Daoy (cell line): ENCODE measurements around the gene RHOBTB1. TPM values are rescaled to one million over a fixed set of nuclear protein-coding genes. Genes with fewer than 3 reads are reported as not detected.
"Not testable (repeated sequence)": the region's sequence is repeated elsewhere in the genome, so short reads cannot be mapped to it uniquely, and the experiment has no call there.

Source experiments
- DNase-seq: peaks from one replicate; pipeline ENCODE4 v3.0.0-alpha.2; 2015; ENCODE audit warnings: low read depth
- total RNA-seq: library from RNA; depleted of rRNA; stranded (reverse); fragments of >200 nt; shearing (Covaris generic); gene quantifications from 2 replicates; pipeline ENCODE4 v1.2.3, GENCODE V29; 2014

Gene RHOBTB1
- total RNA-seq, 1 experiment from 2014 or later = 4.2 TPM

DNA sequence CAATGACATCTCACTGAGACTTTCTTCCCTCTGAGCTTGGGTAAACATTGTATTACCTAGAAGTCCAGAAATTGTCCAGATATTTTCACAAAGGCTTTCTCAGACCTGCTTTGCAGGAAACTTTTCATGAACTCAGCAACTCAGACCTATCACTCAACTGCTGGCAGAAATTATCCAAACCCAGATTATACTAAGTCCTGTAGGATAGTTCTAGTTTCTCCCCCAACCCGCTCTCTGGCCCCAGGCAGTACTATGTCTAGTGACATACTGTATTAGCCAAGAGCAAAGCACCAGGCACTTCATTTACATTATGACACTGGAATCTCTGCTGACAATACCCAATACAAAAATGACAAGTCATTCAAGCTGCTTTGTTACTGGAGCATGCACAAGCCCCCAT, 75.0 kb downstream of the RHOBTB1 start:
- no peak for DNase-seq

DNA sequence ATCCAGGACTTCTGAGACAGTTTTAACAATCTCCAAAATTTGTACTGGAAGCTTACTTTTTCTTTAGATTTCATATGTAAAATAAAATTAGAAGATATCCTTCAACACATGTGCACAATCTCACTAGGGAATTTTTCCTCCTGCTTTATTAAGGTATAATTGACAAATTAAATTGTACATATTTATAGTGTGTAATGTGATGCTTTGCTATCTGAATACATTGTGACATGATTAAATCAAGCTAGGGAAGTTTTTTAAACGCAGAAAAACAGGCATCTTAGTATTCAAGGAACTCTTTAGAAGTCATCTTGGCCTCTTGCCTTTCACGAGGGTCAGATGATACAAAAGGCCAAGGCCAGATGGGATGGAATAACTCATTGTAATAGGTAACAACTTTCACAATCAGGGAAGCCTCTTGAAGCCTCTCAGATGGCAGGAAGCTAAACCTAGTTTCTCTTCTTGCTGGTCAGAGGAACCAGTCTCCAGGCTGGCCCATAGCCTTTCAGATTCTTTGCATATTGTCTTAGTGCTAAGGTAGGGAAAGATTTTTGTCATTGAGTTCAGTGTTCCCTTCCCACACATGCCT, 78.7 kb downstream of the RHOBTB1 start:
- no peak for DNase-seq

DNA sequence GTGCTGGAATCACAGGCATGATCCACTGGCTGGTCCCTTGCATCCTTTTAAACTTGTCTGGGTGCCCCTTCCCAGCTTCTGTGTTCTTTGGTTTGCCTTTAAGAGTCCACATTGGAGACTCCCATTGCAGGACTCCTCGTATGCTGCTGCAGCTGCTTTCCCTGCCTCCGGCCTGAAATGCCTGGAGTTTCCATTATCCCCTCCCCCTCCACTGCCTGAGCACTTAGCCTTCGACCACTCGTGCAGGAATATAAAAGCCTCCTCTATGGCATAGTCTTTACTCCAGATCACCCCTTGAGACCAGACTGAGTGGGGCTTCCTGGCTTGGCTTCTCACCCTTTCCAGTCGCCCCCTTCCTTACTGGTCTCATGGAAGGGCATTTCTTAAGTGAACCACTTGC, 80.2 kb downstream of the RHOBTB1 start:
- DNase-seq = no peak

DNA sequence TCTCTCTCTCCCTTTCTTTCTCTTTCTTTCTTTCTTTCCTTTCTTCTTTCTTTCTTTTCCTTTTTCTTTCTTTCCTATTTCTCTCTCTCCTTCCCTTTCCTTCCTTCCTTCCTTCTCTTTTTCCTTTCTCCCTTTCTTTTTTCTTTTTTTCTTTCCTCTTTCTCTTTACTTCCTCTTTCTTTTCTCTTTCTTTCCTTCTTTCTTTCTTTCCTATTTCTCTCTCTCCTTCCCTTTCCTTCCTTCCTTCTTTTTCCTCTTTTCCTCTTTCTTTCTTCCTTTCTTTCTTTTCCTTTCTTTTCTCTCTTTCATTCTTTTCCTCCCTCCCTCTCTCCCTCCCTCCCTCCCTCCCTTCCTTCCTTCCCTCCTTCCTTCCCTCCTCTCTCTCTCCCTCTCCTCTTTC, 81.5 kb downstream of the RHOBTB1 start:
- no peak for DNase-seq

DNA sequence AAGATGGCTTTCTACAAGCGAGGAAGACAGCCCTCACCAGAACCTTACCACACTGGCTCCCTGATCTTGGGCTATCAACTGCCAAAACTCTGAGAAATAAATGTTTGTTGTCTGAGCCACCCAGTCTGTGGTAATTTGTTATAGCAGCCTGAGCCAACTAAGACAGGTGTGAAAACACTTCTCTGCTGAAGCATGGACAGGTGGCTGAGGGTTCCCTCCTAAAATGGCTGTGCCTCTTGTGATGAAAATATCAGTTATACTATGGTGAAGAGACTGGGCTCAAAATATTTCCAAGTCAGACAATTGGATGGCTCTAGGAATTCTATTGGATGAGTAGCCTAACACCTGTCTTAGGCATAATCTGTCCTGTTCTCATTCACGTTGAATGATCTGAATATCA, 87.6 kb downstream of the RHOBTB1 start:
- DNase-seq = no peak

DNA sequence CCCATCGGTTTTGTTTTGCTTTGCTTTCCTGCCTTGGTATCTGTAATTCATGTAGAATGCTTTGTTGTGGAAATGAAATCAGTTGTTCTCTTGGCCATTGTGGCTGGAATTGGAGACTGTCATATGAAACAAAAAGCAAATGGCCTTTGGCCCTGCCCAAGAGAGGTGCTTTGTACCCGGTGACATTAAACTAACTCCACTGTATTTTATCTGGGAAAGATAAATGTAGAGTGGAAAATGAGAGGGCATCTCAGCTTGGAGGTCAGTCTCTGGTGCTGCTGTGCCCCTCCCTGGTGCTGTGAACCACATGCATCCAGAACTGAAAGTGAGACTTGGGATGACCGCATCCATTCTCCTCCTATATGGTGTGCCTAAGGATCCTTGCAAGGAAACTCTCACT, 90.3 kb downstream of the RHOBTB1 start:
- DNase-seq = no peak

DNA sequence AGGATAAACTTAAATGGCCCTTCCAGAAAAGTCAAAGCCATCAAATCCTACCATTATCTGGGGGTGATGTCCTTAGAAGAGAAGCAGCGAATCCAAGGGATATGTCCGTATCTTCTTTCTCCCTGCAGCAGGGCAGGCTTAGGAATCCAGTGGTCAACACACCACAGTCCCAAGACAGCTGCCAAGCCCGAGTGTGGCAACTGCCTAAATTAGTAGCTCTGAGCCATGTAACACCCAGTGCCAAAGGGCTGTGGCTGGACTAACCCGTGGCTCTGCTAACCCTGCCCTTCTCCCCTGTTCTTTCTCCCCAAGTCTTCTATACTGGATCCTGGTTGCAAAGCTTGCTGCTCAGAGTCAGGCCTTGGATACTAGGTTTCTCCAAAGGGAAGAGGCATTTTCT, 90.9 kb downstream of the RHOBTB1 start:
- DNase-seq = no peak

DNA sequence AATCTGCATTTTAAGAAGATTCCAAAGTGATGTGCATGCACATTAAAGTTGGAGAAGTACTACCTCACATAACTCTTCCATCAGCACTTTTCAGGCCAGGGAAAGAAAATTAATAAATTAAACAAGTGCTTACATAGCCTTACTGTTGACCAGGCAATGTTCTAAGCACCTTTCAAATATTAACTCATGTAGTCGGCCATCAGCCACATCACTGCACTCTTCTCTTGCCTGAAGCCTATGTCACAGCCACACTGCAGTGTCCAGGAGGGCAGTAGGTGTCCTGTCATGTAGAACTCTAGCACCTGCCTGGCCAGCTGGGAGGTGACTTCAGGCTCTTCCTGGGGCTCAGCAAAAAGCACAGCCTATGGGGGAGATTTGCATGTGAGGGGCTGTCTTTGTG, 94.2 kb downstream of the RHOBTB1 start:
- no peak for DNase-seq

DNA sequence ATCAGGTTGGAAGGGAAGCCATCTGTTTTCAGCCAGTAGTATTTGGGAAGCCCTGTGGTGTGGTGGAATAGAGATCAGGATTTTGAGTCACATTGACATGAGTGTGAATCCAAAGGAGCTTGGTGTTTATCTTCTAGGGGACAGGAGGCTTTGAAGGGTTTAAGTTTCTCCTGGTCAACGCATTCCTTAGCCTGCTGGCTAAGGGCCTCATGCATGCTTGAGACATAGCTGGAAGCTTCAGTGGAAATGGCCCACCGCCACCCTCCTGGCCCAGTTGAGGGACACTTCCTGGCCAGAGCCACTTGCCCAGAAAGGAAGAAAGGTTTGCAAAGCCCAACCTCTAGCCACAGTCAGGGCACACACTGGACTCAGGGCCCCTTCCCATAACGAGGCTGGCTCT, 94.8 kb downstream of the RHOBTB1 start:
- DNase-seq = no peak

DNA sequence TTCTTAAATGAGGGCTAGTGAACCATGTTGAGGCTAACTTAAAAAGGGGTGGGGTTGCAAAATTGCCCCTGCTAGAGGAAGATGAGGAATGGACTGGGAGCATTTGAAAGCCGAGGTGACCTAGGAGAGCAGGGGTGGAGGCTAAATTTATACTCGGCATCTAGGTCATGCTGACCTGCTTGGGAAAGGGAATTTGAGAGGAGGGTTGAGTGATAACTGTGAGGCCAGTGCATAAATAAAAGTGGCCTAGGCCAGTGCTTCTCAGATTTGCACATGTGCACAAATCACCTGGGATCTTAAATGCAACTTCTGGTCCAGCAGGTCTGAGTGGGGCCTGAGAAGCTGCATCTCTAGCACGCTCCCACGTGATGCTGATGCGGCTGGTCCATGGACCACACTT, 95.3 kb downstream of the RHOBTB1 start:
- DNase-seq = no peak

DNA sequence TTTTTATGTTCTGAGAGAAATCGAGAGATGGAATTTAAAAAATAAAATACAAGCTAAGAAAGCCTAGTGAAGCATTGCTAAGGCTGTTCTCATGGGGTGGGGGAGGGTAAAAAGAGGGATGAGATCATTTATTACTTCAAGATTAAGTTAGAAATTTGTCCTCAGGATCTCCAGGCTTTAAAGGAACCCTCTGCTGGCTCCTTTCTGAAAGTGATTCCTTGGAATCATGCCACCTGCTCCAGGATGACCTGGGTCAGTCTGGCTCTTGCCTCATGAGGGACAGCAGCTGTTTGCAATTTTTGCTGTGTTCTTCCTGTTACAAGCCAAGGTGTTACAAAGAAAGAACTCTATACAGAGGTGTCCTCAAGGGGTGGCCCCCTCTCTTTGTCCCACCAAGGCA, 95.9 kb downstream of the RHOBTB1 start:
- DNase-seq = no peak

DNA sequence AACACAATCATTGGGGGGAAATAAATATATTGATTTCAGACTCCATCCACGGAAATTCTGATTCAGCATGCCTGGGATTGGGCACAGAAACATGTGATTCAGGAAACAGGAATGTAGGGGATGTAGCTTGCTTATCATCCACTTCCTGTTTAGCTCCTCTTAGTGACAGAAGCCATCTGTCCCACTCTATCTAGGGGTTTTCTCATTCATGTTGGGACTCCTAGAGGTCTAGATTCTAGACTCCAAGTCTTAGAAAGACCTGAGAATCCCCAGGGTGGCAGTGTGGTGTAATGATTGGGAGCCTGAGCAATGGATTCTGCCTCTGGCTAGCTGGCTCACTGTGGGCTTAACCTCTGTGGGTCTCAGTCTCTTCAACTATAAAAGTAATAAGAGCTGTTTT, 97.8 kb downstream of the RHOBTB1 start:
- peak; percentile 16 for DNase-seq

DNA sequence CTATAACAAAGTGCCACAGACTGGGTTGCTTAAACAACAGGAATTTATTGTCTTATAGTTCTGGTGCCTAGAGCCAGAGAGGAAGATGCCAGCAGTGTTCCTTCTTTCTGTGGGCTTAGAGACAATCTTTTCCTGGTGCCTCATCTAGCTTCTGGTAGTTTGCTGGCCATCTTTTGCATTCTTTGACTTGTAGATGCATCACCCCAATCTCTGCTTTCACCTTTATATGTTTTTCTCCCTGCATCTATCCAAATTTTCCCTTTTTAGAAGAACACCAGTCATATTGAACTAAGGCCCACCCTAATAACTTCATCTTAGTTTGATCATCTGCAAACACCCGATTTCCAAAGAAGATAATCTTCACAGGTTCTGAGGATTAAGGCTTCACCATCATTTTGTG, 98.9 kb downstream of the RHOBTB1 start:
- DNase-seq = no peak

DNA sequence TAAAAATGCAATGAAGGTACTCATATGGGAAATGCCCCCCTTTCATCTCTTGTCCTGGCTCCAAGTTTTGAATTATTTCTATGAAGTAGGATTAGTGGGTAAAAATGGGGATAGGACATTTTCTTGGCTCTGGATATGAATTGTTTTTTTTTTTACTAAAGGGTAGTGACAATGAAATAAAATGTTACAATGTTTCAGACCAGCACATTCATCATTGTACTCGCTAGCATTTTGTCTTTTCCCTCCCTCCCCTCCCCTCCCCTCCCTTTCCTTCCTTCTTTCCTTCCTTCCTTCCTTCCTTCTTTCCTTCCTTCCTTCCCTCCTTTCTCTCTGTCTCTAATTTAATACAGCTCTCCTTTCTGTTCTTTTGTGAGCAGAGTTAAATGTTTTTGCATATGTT, 101.3 kb downstream of the RHOBTB1 start:
- no peak for DNase-seq

DNA sequence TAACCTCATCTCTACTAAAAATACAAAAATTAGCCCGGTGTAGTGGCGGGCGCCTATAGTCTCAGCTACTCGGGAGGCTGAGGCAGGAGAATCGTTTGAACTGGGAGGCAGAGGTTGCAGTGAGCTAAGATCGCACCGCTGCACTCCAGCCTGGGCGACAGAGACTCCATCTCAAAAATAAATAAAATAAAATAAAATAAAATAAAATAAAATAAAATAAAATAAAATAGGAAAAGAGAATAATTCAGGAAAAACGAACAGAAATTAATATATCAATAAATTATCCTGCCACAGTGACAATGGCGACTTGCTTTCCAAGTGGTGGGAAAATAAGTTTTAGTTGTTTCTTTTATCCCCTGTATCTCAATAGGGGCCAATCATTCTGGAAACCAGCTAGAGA, 102.8 kb downstream of the RHOBTB1 start:
- DNase-seq = not testable (repeated sequence)

DNA sequence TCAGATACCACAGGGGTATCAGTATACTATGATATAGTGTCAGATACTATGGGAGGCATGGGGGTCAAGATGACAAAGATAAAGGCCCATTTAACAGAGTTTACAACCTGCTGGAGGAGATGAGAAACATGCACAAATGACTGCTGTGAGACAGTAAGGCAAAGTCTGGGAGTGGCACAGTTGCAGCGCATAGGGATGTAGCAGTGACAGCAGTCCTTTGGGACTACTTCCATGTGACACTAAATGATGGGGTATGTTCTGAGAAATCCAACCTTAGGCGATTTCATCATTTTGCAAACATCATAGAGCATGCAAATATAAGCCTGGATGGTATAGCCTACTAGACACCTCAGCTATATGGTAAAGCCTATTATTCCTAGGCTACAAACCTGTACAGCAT, 108.9 kb downstream of the RHOBTB1 start:
- no peak for DNase-seq

DNA sequence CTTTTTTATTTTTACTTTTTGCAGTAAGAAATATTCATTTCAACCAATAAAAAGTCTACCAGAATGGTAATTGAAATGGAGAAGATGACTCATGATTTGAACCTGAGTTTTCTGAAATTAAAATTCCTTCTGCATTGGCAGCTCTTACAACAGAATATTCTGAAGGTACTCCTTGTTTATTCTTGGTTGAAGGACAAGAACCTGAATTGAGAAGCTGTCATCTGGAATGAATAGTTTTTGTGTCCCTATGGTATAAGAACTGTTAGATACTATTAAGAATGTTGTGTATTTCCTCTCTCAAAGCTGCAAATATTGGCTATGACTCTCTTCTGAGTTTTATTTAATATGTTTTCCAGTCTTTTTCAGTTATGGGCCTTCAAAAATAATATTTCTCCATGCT, 109.6 kb downstream of the RHOBTB1 start:
- DNase-seq = no peak

DNA sequence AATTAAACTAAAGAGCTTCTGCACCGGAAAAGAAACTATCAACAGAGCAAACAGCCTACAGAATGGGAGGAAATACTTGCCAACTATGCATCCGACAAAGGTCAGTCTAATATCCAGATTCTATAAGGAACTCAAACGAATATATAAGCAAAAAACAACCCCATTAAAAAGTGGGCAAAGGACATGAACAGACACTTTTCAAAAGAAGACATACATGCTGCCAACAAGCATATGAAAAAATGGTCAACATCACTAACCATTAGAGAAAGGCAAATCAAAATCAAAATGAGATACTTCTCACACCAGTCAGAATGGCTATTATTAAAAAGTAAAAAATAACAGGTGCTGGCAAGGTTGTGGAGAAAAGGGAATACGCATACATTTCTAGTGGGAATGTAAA, 111.8 kb downstream of the RHOBTB1 start:
- not testable (repeated sequence) for DNase-seq

DNA sequence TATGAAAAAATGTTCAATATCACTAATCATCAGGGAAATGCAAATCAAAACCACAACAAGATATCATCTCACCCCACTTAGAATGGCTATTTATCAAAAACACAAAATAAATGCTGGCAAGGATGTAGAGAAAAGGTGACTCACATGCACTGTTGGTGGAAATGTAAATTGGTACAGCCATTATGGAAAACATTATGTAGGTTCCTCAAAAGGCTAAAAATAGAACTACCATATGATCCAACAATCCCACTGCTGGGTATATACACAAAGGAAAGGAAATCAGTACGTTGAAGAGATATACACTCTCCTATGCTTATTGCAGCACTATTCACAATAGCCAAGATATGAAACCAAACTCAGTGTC, 115.5 kb downstream of the RHOBTB1 start:
- DNase-seq = peak; percentile 24

DNA sequence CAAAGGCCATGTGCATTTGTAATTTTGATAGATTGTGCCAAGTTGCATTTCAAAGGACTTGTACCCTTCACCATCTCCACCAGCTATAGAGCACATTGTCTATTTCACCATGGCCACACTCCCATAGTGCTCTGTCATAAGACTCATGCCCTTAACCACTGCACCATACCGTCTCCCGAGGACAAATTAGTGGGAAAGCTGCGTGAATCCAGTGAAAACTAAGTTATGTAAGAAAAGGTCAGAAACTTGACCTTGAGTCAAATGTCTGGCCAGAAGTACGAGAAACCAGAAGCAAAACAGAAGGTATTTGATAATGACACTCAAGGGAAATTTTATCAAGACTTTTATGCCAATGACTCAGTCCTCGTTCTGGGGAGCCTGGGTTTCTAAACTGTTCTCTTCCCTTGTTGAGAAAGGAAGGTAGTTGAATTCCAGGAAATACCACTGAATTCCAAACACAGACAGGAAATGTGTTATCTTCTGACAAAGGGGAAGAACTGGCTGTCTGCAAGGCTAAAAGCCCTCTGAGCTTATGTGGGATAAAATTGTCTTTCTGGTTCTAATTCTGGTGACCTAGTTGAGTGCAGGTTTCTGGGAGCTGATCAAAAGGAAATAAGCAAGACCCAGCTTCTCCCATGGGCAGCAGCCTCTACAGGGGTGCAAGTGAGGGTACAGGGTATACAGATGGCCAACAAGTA, 116.0 kb downstream of the RHOBTB1 start:
- DNase-seq = peak; percentile 56

DNA sequence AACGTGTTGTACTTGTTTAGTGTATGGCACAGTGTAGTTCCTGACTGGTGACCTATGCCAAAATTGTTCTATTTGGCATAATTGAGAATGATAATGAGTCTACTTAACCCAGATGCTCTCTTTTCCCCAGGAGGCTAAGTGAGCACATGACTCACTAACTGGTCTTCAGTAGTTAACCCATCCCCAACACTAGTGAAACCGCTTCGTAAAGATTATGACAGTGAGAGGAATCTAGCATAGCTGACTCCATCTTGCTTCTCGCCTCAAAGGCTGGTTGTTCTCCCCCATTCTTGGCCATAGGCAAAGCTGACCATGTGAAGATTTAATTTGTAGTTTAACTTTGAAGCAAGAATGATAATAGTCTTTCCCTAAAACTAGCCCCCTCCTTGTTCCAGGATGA, 118.5 kb downstream of the RHOBTB1 start:
- DNase-seq = no peak

DNA sequence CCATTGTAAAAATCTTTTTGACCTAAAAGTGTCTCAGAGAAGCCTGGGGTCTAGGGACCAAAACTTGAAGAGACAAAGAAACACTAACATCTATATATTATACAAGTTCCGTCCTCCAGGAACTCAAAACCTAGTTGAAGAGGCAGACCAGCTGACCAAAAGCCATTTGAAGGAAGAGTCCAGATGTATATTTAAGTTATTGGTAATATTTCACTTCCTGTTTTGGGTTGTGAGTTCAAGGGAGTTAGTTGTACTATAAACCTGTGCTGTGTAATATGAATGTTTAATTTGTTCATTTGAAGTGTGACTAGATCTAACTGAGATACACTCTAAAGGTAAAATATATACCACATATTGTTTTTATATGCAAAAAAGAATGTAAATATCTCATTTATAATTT, 120.7 kb downstream of the RHOBTB1 start:
- no peak for DNase-seq

DNA sequence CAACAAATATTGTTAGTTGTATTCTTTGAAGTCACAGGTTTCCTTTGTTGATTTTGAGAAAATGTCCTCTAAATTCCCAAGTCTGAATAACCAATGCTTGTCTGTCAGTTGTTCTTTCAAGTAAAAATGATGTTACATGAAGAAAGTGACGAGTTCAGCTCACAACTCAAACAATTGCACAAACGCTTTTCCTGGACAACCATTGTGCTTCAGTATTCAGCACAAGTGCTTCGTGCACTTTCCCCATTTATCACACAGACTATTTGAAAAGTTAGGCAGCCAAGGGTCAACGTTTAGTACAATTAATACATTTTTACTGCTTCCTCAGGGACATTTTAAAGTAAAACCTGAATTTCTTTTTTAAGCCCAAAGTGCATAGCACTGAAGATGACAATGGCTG, 121.2 kb downstream of the RHOBTB1 start:
- no peak for DNase-seq

DNA sequence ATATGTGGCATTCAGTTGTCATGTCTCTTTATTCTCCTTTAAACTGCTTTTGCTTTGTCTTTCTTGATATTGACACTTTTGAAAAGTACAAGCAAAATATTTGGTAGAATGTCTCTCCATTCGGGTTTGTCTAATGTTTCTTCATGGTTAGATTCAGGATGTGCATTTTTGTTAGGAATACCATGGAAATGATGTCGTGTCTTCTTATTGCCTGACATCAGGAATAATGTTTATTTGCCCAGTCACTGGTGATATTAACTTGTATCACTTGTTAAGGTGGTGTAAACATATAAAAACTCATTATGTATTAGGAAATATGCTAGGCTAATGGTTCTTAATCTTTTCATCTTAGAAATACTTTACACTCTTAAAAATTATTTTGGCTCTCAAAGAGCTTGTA, 122.3 kb downstream of the RHOBTB1 start:
- DNase-seq = no peak
